ENCODE results near the gene DCST2.

Gene DCST2

DNA sequence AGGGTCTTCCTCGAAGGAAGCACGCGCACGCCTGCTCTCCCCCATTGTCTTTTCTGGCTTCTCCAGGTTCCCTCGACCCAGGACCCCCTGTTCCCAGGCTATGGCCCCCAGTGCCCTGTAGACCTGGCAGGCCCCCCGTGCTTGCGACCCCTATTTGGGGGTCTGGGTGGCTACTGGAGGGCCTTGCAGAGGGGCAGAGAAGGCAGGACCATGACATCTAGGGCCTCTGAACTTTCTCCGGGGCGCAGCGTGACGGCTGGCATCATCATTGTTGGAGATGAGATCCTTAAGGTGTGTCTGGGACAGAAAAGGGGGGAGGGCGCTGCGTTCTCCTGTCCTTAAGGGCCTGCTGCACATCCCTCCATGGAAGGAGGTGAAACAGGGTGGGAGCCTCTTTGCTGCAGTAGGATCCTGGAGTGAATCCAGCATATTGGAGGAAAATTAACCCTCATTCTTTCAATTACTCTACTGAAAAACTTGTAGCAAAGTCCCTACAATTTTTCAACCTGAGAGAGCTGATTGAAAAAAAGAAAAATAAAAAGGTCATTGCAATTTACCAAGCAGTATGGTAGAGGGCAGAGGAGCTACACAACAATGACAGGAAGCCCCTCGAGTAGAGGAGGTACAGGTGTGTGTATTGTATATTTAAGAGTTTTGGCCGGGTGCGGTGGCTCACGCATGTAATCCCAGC is 49.7 kb downstream of the DCST2 start:
- peaks cover 7% of the 10 kb centered on the region for H3K79me2 ChIP-seq (ENCODE audit: control insufficient read depth, insufficient read depth, low read length, poor library complexity)
- H3K27ac ChIP-seq (ENCODE audit: low read depth, low read length) = no peak overlapping the region
- H4K12ac ChIP-seq (ENCODE audit: low read depth, low read length) = peak overlapping the region; percentile 68
- H3K14ac ChIP-seq (ENCODE audit: low read length) = peak overlapping the region; percentile 36
- no CpG with 5 or more reads among the region's 17 CpGs for WGBS (ENCODE audit: extremely low coverage, insufficient coverage, insufficient read length)
- H3K4me2 ChIP-seq (ENCODE audit: low read length) = peak overlapping the region; percentile 86
- peaks cover 3 to 6% of the 10 kb centered on the region in 2 experiments for H3K4me1 ChIP-seq (ENCODE audit: control insufficient read depth in 1 of 2, insufficient read depth in 2 of 2, low read length in 2 of 2)
- peak overlapping the region; percentile 1 for H3K4ac ChIP-seq (ENCODE audit: low read depth, low read length)
- no peak overlapping the region for H2BK12ac ChIP-seq (ENCODE audit: low read length)
- peak overlapping the region; percentile 79 for H3K4me3 ChIP-seq (ENCODE audit: low read depth, low read length)
- H2AK5ac ChIP-seq (ENCODE audit: low read length) = peak overlapping the region; percentile 8
- DNase-seq = no peak
- H3K27me3 ChIP-seq (ENCODE audit: insufficient read depth, low read length) = no peaks in the 10 kb centered on the region
- peak overlapping the region; percentile 10 for H2AFZ ChIP-seq (ENCODE audit: insufficient read depth, low read length, poor library complexity)
- H4K8ac ChIP-seq (ENCODE audit: low read depth, low read length) = peak overlapping the region; percentile 63
- H3K36me3 ChIP-seq (ENCODE audit: control insufficient read depth in 1 of 2, insufficient read depth in 2 of 2, low read length in 2 of 2) = peaks cover 20 to 22% of the 10 kb centered on the region in 2 experiments
- peak overlapping the region; percentile 3 for H2BK120ac ChIP-seq (ENCODE audit: insufficient read depth, low read length, poor library complexity)
- H2BK5ac ChIP-seq (ENCODE audit: low read depth, low read length, poor library complexity) = no peak overlapping the region
- peaks cover 6% of the 10 kb centered on the region for H3K79me1 ChIP-seq (ENCODE audit: low read length)
- H3K9ac ChIP-seq (ENCODE audit: low read length) = peak overlapping the region; percentile 99
- peak overlapping the region; percentile 53 for H4K91ac ChIP-seq (ENCODE audit: low read depth, low read length)
- H3K18ac ChIP-seq (ENCODE audit: low read length) = no peak overlapping the region
- H3K23ac ChIP-seq (ENCODE audit: low read length) = no peak overlapping the region
- peaks cover 2% of the 10 kb centered on the region for H3K9me3 ChIP-seq (ENCODE audit: insufficient read depth, low read depth, low read length)

GRCh38 chr1:154982897-154983648 is 50.5 kb downstream of the DCST2 start, which contains the start of gene FLAD1:
Gene FLAD1, plus strand, starts transcription at chr1:154983344. Its CDS starts 351 bp downstream, at chr1:154983695.
- Histone ChIP-seq H3K4ac (ENCODE audit: low read depth, low read length) (peak within 1 kb of the TSS; percentile 1), H3K79me2 (ENCODE audit: control insufficient read depth, insufficient read depth, low read length, poor library complexity) (peaks cover 7% of the 10 kb centered on the region), H2BK12ac (ENCODE audit: low read length) (no peak within 1 kb of the TSS), H3K18ac (ENCODE audit: low read length) (no peak within 1 kb of the TSS), H4K12ac (ENCODE audit: low read depth, low read length) (peak within 1 kb of the TSS; percentile 68), H3K14ac (ENCODE audit: low read length) (peak within 1 kb of the TSS; percentile 44), H2AK5ac (ENCODE audit: low read length) (peak within 1 kb of the TSS; percentile 8), H3K79me1 (ENCODE audit: low read length) (peaks cover 6% of the 10 kb centered on the region), H4K8ac (ENCODE audit: low read depth, low read length) (peak within 1 kb of the TSS; percentile 63), H4K91ac (ENCODE audit: low read depth, low read length) (peak within 1 kb of the TSS; percentile 53), H3K27me3 (ENCODE audit: insufficient read depth, low read length) (no peaks in the 10 kb centered on the region), H3K4me3 (ENCODE audit: low read depth, low read length) (peak within 1 kb of the TSS; percentile 79), H2AFZ (ENCODE audit: insufficient read depth, low read length, poor library complexity) (peak within 1 kb of the TSS; percentile 10), H3K36me3 (ENCODE audit: control insufficient read depth in 1 of 2, insufficient read depth in 2 of 2, low read length in 2 of 2) (peaks cover 14 to 15% of the 10 kb centered on the region in 2 experiments), H2BK120ac (ENCODE audit: insufficient read depth, low read length, poor library complexity) (peak within 1 kb of the TSS; percentile 3), H3K23ac (ENCODE audit: low read length) (no peak within 1 kb of the TSS), H3K27ac (ENCODE audit: low read depth, low read length) (peak within 1 kb of the TSS; percentile 42), H3K9me3 (ENCODE audit: insufficient read depth, low read depth, low read length) (peaks cover 2% of the 10 kb centered on the region), H2BK5ac (ENCODE audit: low read depth, low read length, poor library complexity) (no peak within 1 kb of the TSS), H3K4me2 (ENCODE audit: low read length) (peak within 1 kb of the TSS; percentile 86), H3K4me1 (ENCODE audit: control insufficient read depth in 1 of 2, insufficient read depth in 2 of 2, low read length in 2 of 2) (peaks cover 3 to 6% of the 10 kb centered on the region in 2 experiments), H3K9ac (ENCODE audit: low read length) (peak within 1 kb of the TSS; percentile 99)
- peak; percentile 99 for DNase-seq
- WGBS (ENCODE audit: extremely low coverage, insufficient coverage, insufficient read length) = no CpG with 5 or more reads among the region's 26 CpGs

DNA sequence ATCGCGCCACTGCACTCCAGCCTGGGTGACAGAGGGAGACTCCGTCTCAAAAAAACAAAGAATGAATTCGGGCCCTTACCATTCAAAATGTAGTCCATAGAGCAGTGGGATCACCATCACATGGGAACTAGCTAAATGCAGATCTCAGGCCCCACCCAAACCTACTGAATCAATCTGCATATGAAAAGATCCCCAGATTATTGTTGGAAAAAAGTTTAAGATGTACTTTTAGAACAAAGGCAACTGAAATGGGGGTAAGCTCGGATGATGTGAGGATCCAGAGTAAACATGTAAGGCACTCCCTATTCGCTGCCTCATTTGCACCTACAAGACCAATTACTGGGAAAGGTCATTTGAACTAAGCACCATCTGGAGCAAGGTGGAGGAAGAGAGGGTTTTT is 51.2 kb downstream of the DCST2 start:
- no peak overlapping the region for H3K14ac ChIP-seq (ENCODE audit: low read length)
- no peak for DNase-seq
- no peak overlapping the region for H3K18ac ChIP-seq (ENCODE audit: low read length)
- H4K12ac ChIP-seq (ENCODE audit: low read depth, low read length) = no peak overlapping the region
- peak overlapping the region; percentile 73 for H3K4me2 ChIP-seq (ENCODE audit: low read length)
- H2AFZ ChIP-seq (ENCODE audit: insufficient read depth, low read length, poor library complexity) = no peak overlapping the region
- no CpG with 5 or more reads among the region's 6 CpGs for WGBS (ENCODE audit: extremely low coverage, insufficient coverage, insufficient read length)
- no peak overlapping the region for H3K4me3 ChIP-seq (ENCODE audit: low read depth, low read length)
- no peak overlapping the region for H2BK12ac ChIP-seq (ENCODE audit: low read length)
- H4K8ac ChIP-seq (ENCODE audit: low read depth, low read length) = no peak overlapping the region
- H3K9ac ChIP-seq (ENCODE audit: low read length) = no peak overlapping the region
- no peak overlapping the region for H3K23ac ChIP-seq (ENCODE audit: low read length)
- H3K36me3 ChIP-seq (ENCODE audit: control insufficient read depth in 1 of 2, insufficient read depth in 2 of 2, low read length in 2 of 2) = peaks cover 8% of the 10 kb centered on the region in 2 experiments
- H3K27me3 ChIP-seq (ENCODE audit: insufficient read depth, low read length) = no peaks in the 10 kb centered on the region
- peaks cover 3 to 6% of the 10 kb centered on the region in 2 experiments for H3K4me1 ChIP-seq (ENCODE audit: control insufficient read depth in 1 of 2, insufficient read depth in 2 of 2, low read length in 2 of 2)
- H2BK5ac ChIP-seq (ENCODE audit: low read depth, low read length, poor library complexity) = no peak overlapping the region
- H3K9me3 ChIP-seq (ENCODE audit: insufficient read depth, low read depth, low read length) = peaks cover 2% of the 10 kb centered on the region
- H4K91ac ChIP-seq (ENCODE audit: low read depth, low read length) = no peak overlapping the region
- H3K79me2 ChIP-seq (ENCODE audit: control insufficient read depth, insufficient read depth, low read length, poor library complexity) = peaks cover 7% of the 10 kb centered on the region
- H3K4ac ChIP-seq (ENCODE audit: low read depth, low read length) = no peak overlapping the region
- peaks cover 6% of the 10 kb centered on the region for H3K79me1 ChIP-seq (ENCODE audit: low read length)
- H2AK5ac ChIP-seq (ENCODE audit: low read length) = no peak overlapping the region
- no peak overlapping the region for H2BK120ac ChIP-seq (ENCODE audit: insufficient read depth, low read length, poor library complexity)
- no peak overlapping the region for H3K27ac ChIP-seq (ENCODE audit: low read depth, low read length)

- Histone ChIP-seq H3K9ac (ENCODE audit: low read length) (no peak overlapping the region), H3K4ac (ENCODE audit: low read depth, low read length) (no peak overlapping the region), H3K4me2 (ENCODE audit: low read length) (no peak overlapping the region), H3K18ac (ENCODE audit: low read length) (no peak overlapping the region), H3K79me1 (ENCODE audit: low read length) (peaks cover 12% of the 10 kb centered on the region), H3K36me3 (ENCODE audit: control insufficient read depth in 1 of 2, insufficient read depth in 2 of 2, low read length in 2 of 2) (peaks cover 7 to 8% of the 10 kb centered on the region in 2 experiments), H4K91ac (ENCODE audit: low read depth, low read length) (no peak overlapping the region), H4K12ac (ENCODE audit: low read depth, low read length) (no peak overlapping the region), H3K27me3 (ENCODE audit: insufficient read depth, low read length) (no peaks in the 10 kb centered on the region), H2AFZ (ENCODE audit: insufficient read depth, low read length, poor library complexity) (no peak overlapping the region), H2BK5ac (ENCODE audit: low read depth, low read length, poor library complexity) (no peak overlapping the region), H2AK5ac (ENCODE audit: low read length) (no peak overlapping the region), H2BK12ac (ENCODE audit: low read length) (no peak overlapping the region), H3K27ac (ENCODE audit: low read depth, low read length) (no peak overlapping the region), H3K4me1 (ENCODE audit: control insufficient read depth in 1 of 2, insufficient read depth in 2 of 2, low read length in 2 of 2) (peaks cover 0 to 1% of the 10 kb centered on the region in 2 experiments), H3K14ac (ENCODE audit: low read length) (no peak overlapping the region), H2BK120ac (ENCODE audit: insufficient read depth, low read length, poor library complexity) (no peak overlapping the region), H3K9me3 (ENCODE audit: insufficient read depth, low read depth, low read length) (no peaks in the 10 kb centered on the region), H3K23ac (ENCODE audit: low read length) (no peak overlapping the region), H4K8ac (ENCODE audit: low read depth, low read length) (no peak overlapping the region), H3K4me3 (ENCODE audit: low read depth, low read length) (no peak overlapping the region), H3K79me2 (ENCODE audit: control insufficient read depth, insufficient read depth, low read length, poor library complexity) (peaks cover 10% of the 10 kb centered on the region)
- WGBS (ENCODE audit: extremely low coverage, insufficient coverage, insufficient read length) = no CpG with 5 or more reads among the region's 3 CpGs
- no peak for DNase-seq
These were observed 55.2 kb downstream of the DCST2 start for GRCh38 chr1:154978360-154978759.
